Adrenal gland (tissue), 12 donors: Measurements from ENCODE around the gene ZNF618. TPM values are rescaled to one million over a fixed set of nuclear protein-coding genes. Genes with fewer than 3 reads are reported as not detected.

ENCODE experiments used
- DNase-seq, 7 donors: peaks; one replicate each; pipeline ENCODE4 v3.0.0-alpha.2; 2019 to 2020
- H3K27ac ChIP-seq, 5 donors: fragments of 200-600 bp; sonication (generic) in 4 of 5; 1 replicate in 3 of 5; 2 replicates in 2 of 5; pipeline versions ENCODE4 v1.5.1 to v1.8.0; 2016 to 2020; ENCODE audit warnings: mild to moderate bottlenecking in 1 of 5
- H3K27me3 ChIP-seq: fragments of 200-600 bp; 2 replicates; pipeline ENCODE4 v1.8.0; 2021
- H3K36me3 ChIP-seq, 2 donors: fragments of 200-600 bp; replicated peaks in 1 of 2; 1 replicate in 1 of 2; 2 replicates in 1 of 2; pipeline versions ENCODE4 v1.5.1 to v1.8.0; 2018 to 2022
- H3K4me1 ChIP-seq, 2 donors: fragments of 200-600 bp; replicated peaks in 1 of 2; 1 replicate in 1 of 2; 2 replicates in 1 of 2; pipeline versions ENCODE4 v1.5.1 to v1.8.0; 2018 to 2021
- H3K4me3 ChIP-seq, 4 donors: fragments of 200-600 bp; sonication (generic) in 3 of 4; one replicate each; pipeline ENCODE4 v1.5.1; 2016 to 2018
- H3K9me3 ChIP-seq, 3 donors: fragments of 200-600 bp; sonication (generic) in 1 of 3; replicated peaks in 1 of 3; 1 replicate in 2 of 3; 2 replicates in 1 of 3; pipeline versions ENCODE4 v1.5.1 to v1.8.0; 2016 to 2021
- CTCF ChIP-seq, 6 experiments: fragments of 450-650 bp in 4 of 6; fragments of 200-600 bp in 2 of 6; sonication (generic) in 1 of 6; IDR thresholded peaks; 1 replicate in 5 of 6; 2 replicates in 1 of 6; pipeline versions ENCODE4 v1.5.1 to v1.8.0; 2016 to 2021; ENCODE audit warnings: antibody characterized with exemption in 6 of 6, mild to moderate bottlenecking in 2 of 6, moderate library complexity in 1 of 6
- POLR2A ChIP-seq, 2 donors: fragments of 450-650 bp; IDR thresholded peaks; one replicate each; pipeline ENCODE4 v1.6.1; 2017; ENCODE audit warnings: antibody characterized with exemption in 2 of 2, mild to moderate bottlenecking in 2 of 2, moderate library complexity in 1 of 2
- WGBS, 4 donors: extraction: QIAGEN DNeasy Blood & Tissue Kit in 2 of 4; methylation state at CpG; one replicate each; pipeline versions ENCODE4 v1.1.5 to v1.1.7; 2013 to 2017; 5-methylcytosine and 5-hydroxymethylcytosine counted together
- intact Hi-C, 2 donors: fragments of 100-400 bp; cut with DNase I; formaldehyde crosslinking; loops; one replicate each; pipeline versions ENCODE4 v1.14.1 to v1.15.0; 2022 to 2023
- polyA plus RNA-seq, 3 donors: library from polyadenylated mRNA; stranded (reverse); fragments of 200-250 nt in 2 of 3; fragments of 350-450 nt in 1 of 3; fragmentation: Illumina TruSeq in 1 of 3; extraction: RNeasy Lipid Tissue Mini Kit (QIAGEN cat#74804) in 1 of 3; gene quantifications; one replicate each; pipeline ENCODE4 v1.2.3, GENCODE V29; 2013 to 2014
- total RNA-seq, 9 donors: library from RNA; depleted of rRNA in 4 of 9; stranded (reverse); fragments of >200 nt in 4 of 9; fragments of 120-200 nt in 1 of 9; fragmentation: NEBNext Ultra II Directional in 1 of 9; extraction: Animal tissue kit (Norgen Biotek cat#: 25700) in 1 of 9; gene quantifications; one replicate each; pipeline versions ENCODE4 v1.1.0 to v1.2.4, GENCODE V29; 2013 to 2023
- donor health status: healthy with polysubstance abuse.
- donor health status: Bipolar disorder and iron deficiency.
- donor health status: DM: yes; HTN: yes; CAD: no.
- donor health status: DM: no; HTN: no; CAD: no.
- donor health status: DM: no; HTN: no; CAD: no.
- donor health status: DM: yes; HTN: yes; CAD: no.

Gene ZNF618
- total and polyA plus RNA-seq, 12 donors, result 4.5 to 21.3 (median 9.9) TPM

- WGBS, 4 donors, result 71 to 81% (median 75%) methylated on average over 4 of the region's 4 CpGs
- Histone ChIP-seq H3K4me1 (no peaks in the 10 kb centered on the region), H3K27ac (no peak overlapping the region), H3K9me3 (peaks cover 0 to 13% (median 0%) of the 10 kb centered on the region in 3 donors), H3K36me3 (no peaks in the 10 kb centered on the region), H3K27me3 (no peaks in the 10 kb centered on the region), H3K4me3 (no peak overlapping the region)
- intact Hi-C loops, result no loop called here
- DNase-seq, result no peak
- no peak for TF ChIP-seq POLR2A (IDR thresholded peaks at IDR 0.05)
- no peak for TF ChIP-seq CTCF (IDR thresholded peaks at IDR 0.05)
Measured at GRCh38 chr9:113903514-113904077, 27.5 kb downstream of the ZNF618 start.

GRCh38 chr9:113906411-113907110 lies 30.5 kb downstream of the ZNF618 start:
- Histone ChIP-seq H3K9me3 (peaks cover 0 to 13% (median 0%) of the 10 kb centered on the region in 3 donors), H3K4me3 (no peak overlapping the region), H3K27ac (no peak overlapping the region), H3K4me1 (peaks cover 0 to under 1% of the 10 kb centered on the region in 2 donors), H3K27me3 (no peaks in the 10 kb centered on the region), H3K36me3 (no peaks in the 10 kb centered on the region)
- intact Hi-C loops, result no loop called here
- TF ChIP-seq POLR2A (IDR thresholded peaks at IDR 0.05), result no peak
- TF ChIP-seq CTCF (IDR thresholded peaks at IDR 0.05), result no peak
- DNase-seq, result peak in 2 of 7 donors; percentile 16 to 39
- 71 to 89% (median 82%) methylated on average over 6 of the region's 6 CpGs for WGBS, 4 donors

GRCh38 chr9:113907282-113907681 lies 31.2 kb downstream of the ZNF618 start:
- 83 to 98% (median 86%) methylated on average over 5 of the region's 5 CpGs for WGBS, 4 donors
- intact Hi-C loops, result no loop called here
- H3K9me3 ChIP-seq, result peaks cover 0 to 13% (median 0%) of the 10 kb centered on the region in 3 donors
- DNase-seq, result peak in 2 of 7 donors; percentile 19 to 35
- no peaks in the 10 kb centered on the region for H3K27me3 ChIP-seq
- H3K4me3 ChIP-seq, result no peak overlapping the region
- no peaks in the 10 kb centered on the region for H3K36me3 ChIP-seq
- TF ChIP-seq POLR2A (IDR thresholded peaks at IDR 0.05), result no peak
- no peak for TF ChIP-seq CTCF (IDR thresholded peaks at IDR 0.05)
- H3K27ac ChIP-seq, result no peak overlapping the region
- H3K4me1 ChIP-seq, result peaks cover 0 to 8% of the 10 kb centered on the region in 2 donors

- no peaks in the 10 kb centered on the region for H3K9me3 ChIP-seq
- H3K4me1 ChIP-seq, result peaks cover 6 to 23% of the 10 kb centered on the region in 2 donors
- no peak overlapping the region for H3K4me3 ChIP-seq
- 95 to 97% (median 96%) methylated on average over 7 to 9 of the region's 9 CpGs for WGBS, 4 donors
- intact Hi-C loops, result no loop called here
- H3K27me3 ChIP-seq, result no peaks in the 10 kb centered on the region
- peak in 1 of 7 donors; percentile 39 for DNase-seq
- no peak overlapping the region for H3K27ac ChIP-seq
- TF ChIP-seq POLR2A (IDR thresholded peaks at IDR 0.05), result no peak
- no peak for TF ChIP-seq CTCF (IDR thresholded peaks at IDR 0.05)
- no peaks in the 10 kb centered on the region for H3K36me3 ChIP-seq
Measured at GRCh38 chr9:113909421-113909820, 33.3 kb downstream of the ZNF618 start.
